ENCODE measurements around the gene CTNNBIP1.

DNA sequence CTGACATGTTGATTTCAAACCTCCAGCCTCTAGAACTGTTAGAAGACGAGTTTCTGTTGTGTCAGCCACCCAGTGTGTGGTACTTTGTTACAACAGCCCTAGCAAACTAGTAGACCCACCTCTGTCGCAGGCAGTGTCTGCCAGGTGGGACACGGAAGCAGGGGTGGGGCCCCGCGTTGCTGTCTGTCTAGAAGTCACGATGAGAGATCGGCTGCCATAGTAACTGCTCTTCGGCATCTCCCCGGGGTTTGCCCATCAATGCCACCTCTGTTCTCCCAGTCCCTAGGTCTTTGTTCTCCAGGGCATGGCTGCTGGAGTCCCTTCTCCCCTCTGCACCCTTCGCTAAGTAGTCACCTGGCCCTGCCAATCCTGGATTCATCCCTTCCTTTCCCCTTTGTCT is 71.1 kb downstream of the CTNNBIP1 start:
- TF ChIP-seq, protein P1, sequence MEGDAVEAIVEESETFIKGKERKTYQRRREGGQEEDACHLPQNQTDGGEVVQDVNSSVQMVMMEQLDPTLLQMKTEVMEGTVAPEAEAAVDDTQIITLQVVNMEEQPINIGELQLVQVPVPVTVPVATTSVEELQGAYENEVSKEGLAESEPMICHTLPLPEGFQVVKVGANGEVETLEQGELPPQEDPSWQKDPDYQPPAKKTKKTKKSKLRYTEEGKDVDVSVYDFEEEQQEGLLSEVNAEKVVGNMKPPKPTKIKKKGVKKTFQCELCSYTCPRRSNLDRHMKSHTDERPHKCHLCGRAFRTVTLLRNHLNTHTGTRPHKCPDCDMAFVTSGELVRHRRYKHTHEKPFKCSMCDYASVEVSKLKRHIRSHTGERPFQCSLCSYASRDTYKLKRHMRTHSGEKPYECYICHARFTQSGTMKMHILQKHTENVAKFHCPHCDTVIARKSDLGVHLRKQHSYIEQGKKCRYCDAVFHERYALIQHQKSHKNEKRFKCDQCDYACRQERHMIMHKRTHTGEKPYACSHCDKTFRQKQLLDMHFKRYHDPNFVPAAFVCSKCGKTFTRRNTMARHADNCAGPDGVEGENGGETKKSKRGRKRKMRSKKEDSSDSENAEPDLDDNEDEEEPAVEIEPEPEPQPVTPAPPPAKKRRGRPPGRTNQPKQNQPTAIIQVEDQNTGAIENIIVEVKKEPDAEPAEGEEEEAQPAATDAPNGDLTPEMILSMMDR (IDR thresholded peaks at IDR 0.05; ENCODE audit: low read length) = no peak
- TF ChIP-seq EZH2 (IDR thresholded peaks at IDR 0.05; ENCODE audit: borderline replicate concordance, low read length) = no peak
